GM21717 (cell line): Measurements from ENCODE around the gene LPO.
A peak's percentile ranks its signal among the peaks of the same experiment; 100 is the strongest.

Experiments
- ATAC-seq: cut with Tn5 transposase; IDR thresholded peaks from one replicate; pipeline ENCODE4 v1.9.1; 2021; ENCODE audit warnings: mild to moderate bottlenecking, moderate library complexity; ENCODE audit not compliant: unreplicated experiment

LPO gene

DNA sequence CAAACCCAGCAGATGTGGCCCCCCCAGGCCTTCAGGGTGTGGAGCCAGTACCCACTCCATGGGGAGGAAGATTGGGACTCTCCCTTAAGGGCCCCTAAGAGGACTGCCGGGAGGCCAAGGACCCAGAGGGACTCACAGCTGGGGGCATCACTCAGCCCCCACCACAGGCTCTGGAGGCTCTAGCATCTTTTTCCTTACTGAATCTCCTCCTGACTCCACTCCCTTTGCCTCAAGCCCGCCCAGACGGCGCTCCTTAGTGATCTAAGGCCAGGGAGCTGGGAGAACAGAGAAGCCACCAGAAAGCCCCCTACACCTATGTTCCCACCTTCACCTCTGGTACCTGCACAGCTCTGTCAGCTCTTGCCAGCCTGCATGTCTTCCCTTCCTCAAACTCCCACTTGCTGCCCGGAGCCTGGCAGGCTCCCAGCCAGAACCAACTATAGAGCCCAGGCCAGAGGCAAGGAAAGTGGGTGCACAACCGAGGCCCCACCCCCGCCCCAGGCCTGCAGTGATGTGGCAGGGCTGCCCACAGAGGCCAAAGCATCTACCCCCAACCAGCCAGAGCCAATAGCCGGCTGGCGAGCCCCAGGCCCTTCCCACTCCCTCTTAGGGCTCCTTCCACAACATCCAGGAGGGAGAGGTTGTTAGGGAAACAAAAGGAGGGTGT, 64.7 kb downstream of the LPO start:
- ATAC-seq = no peak

DNA sequence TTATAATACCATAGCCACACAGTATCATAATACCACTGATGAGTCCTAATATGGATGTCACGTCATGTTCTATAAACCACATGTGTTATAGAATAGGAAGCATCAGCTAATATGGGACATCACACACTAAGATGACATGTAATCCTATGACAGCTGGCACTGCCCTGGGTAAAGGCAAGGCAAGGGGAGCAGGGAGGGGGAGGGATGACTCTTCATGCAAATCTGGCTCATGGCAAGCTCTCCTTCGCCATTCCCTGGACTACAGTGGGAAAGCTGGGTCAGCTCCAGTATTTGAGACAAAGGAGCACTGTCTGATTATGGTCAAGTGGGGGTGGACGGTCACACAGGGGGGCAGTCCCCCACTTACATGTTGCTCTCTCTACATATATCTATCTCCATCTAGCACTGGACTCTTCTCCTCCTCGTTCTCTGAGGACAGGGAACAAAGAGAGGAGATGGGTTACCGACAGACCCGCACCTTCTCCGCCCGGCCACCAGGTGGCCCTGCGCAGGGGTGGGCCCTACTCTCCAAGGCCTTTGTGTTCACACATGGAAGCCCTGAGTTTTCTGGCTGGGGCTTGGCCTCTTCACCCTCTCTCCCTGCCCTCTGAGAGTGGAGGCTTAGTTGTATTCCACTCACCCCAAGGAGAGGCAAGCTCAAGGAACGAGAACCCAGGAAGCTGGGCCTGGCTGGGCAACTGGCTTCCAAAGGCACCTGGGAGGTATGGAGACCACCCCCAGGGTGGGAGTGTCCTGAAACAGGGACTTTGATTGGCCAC, 65.8 kb downstream of the LPO start:
- peak; percentile 68 for ATAC-seq

DNA sequence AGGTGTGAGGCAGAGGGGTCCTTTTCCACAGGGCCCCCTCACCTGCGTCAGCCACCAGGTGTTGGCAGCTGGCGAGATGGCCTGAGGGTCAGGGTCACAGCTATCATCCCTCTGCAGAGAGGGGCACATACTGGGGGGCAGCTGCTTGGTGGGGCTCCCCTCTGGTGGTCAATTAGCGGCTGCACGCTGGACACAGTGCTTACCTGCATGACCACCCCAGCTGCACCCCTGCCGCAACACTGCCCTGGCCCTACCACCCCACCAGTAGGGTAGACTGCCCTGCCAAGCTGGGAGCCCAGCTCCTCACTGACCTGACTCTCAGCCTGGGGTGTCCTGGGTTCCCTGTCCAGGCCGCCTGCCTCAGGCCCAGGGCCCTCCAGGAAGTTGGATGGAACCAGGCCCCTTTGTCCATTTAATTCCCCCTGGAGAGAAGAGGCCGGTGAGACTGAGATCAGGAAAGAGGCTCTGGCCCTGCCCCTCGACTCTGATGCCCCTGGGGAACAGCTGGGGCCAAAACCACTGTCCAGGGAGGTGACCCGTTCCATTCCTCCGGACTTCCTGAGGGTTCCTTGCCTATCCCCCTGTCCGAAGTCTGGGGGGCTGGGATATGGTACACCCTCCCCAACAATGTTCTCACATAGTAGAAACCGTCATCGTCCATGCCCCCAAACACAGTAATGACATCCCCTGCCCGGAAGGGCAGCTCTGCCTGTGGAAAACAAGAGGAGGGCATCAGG, 66.5 kb downstream of the LPO start:
- no peak for ATAC-seq

DNA sequence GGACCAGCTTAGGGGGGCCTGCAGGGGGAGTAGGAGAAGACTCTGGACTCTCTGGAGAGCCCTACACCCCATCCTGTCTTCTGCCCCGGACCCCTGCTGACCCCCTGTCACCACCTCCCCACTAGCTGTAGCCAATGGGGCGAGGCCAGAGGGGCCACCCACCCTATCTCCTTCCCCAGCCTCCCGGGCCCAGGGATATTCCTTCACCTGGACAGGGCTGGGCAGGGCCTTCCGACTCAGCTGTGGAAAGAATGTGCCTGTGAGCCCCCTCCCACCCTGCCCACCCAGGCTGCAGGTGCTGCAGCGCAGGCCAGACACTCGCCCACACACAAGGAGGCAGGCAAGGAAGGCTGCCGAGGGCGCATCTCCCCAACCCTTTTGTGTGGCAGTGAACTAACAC, 67.2 kb downstream of the LPO start:
- ATAC-seq = no peak

DNA sequence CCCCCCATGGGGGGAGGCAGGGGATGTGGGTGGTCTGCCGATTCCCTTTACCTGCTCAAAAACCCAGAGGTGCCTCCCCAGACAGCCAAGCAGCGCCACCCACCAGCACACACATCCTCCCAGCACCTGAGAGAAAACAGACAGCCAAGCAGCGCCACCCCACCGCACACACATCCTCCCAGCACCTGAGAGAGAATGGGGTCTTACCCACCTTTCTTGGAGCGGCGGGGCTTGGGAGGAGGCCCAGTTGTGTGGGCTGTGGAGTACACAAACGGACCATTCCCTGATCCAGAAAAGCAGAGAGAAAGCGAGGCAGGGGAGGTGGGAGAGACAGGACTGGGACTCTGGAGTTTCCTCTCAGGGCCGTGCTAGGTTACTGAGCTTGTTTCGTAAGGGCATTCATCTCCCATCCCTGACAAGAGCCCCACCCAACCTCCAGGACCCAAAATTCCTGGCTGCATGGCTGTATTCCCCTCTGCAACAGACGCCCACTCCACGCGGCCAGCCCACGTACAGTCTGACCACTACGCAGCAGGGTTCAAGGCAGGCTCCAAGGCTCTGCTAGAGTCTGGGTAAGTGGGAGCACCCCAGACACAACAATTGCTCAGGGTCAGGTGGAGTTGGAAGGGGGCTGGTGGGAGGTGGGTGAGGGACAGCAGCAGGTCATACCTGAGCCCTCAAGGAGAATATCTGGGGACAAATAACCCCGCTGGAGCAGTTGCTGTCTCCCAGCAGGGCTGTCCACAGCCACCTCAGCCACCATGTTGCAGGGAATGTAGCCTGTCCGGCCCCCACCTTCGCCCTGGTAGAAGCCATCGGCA, 68.0 kb downstream of the LPO start:
- no peak for ATAC-seq

DNA sequence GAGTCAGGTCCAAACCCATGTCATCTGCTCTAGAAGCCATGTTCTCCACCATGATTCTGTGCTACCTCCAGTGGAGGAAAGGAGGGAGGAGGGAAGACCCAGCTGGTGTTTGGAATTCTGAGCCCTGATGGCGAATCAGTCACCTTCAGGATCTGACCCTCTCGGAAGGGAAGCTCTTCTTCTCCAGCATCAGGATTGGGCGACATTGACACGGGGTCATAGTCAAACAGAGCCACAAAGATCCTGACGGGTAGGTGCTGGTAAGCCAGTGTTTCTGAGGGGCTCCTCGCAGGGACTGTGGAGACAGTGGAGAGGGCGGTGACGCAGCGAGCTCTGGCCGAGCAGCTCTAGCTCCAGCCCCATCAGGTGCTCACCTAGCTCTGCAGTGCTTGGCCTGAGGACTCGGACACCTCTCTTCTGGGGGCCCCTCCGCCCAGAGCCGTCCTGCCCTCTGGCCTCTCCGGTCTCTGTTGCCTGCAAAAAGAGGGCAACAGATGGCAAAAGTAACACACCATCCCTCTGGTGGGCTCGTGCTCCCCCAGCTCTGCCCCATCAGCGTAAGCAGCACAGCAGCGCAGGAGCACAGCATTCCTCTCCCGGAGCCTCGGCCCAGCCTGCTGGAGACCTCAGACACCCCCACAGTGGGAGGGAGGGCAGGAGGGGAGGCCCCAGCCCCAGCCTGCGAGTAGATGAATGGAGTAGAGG, 69.2 kb downstream of the LPO start:
- no peak for ATAC-seq

DNA sequence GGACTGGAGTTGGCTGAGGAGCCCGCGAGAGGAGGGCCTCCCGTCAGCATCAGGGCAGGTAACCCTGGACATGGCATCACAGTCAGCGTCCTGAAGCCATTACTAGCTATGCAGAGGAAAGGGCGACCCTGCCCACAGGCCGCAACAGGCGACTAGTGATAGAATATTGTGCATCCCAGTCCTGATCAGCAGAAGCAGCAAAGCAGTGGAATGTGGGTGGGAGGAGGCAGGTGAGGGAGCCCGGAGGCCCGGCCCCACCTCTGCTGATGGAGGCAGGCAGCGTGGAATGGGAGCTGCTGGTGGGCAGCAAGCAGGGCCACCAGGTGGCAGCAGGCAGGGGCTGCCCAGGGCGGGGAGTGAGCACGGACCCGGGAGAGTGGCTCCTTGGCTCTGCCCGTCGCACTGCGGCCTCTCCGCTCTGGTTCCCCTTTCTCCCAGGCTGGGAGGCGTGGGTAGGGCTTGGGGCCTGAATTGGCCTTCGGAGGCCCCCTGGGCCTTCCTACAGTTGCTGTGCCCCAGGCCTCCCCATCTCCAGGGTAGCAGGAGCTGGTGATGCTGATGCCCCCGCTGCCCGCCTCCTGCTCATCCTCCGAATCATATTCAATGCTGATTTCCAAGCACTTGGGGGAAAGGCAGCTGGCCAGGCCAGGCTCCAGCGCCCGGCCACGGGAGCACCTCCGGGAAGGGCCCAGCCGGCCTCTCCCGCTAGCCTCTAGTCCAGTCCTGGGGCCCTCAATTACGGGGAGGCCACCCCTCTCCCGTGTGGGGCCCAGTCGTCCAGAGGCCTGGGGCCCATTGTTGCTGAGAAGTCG, 70.0 kb downstream of the LPO start:
- no peak for ATAC-seq

DNA sequence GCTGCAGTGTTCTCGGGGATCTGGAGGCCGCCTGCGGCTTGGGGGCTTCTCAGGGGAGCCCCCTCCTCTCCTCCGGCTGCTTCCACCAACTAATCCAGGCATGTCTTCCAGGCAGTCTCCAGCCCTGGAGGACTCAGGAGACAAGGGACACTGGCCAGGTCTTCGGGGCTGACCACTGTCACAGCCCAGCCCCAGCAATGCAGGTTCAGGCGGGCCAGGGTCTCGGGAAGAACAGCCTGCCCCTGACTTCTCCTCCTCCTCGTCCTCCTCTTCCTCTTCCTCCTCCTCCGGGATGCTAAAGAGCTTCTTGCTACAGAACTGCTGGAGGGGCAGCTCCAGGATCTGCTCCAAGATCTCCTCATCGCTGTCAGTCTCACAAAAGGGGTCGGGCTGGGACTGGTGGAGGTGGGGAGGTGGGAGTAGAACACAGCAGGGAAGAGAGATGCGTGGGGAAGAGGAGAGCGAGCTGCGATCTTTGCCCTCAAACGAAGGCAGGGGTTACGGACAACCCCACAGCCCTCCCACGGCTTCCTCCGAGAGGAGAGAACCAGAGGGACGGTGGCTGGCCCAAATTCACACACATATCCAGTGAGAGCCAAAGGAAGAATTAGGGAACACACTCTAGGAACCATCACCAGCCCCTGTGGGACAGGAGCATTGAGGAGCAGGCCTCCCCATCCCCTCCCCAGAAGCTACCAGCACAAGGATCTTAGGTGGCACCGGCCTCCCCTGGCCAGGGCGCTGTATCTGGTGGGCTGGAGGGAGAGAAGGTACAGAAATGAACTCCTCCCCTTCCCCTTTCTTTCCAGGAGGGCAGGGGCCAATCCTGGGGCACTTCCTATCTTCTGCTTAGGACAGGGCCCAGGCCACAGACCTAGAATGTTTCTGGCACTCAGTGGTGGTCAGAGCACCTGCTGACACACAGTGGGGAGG, 70.9 kb downstream of the LPO start:
- no peak for ATAC-seq

DNA sequence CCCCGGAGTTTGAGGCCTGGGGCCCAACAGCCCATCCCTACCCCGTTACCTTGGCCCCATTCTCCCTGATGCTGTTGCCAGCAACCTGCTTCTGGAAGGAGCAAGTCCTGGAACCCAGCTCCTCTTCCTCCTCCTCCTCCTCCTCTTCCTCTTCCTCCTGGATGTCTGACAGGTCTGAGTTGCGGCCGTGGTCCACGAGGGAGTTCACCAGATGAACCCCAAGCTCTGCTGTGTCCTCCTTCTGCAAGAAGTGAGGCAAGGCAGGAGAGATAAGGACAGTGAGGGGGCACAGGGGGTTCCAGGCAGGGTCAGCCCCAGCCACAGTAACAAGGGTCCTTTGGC, 71.5 kb downstream of the LPO start:
- ATAC-seq = no peak

DNA sequence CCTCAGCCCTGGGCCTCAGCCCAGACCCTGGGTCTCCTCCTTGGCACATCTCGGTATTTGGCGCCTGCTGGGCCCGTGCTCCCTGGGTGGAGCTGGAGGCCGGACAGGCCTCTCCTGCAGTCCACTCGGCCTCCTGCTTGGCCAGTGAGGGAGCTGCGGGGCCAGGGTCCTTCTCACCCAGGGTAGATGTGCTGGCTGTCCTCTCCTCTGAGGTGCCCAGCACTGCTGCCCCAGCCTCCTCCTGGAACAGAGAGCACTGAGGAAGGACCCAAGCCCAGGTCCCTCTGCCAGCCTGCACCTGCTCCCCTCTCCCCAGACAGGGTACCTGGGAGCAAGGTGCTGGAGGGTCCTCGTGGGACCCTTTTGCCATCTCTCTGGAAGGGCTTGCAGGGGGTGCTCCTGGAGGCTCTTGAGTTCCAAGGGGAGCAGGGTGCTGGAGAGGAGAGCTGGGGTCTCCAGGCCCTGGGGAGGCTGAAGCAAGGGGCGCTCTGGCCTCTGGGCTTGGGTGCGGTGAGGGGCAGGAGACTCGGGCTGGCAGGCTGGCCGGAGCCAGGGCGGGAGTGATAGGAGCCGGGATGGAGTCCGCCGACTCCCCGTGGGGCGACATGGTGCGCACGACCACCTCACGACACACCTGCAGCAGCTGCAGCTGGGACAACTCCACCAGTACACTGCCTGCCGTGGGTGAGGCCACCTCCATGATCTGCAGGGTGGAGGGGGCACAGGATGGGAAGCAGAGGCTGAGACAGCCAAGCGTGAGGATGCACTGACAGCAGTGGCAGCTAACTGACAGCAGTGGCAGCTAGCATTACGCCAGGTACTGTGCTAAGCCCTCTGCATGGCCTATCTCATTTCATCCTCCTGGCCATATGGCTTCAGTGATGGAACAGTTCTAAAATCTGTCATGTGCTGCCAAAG, 72.4 kb downstream of the LPO start:
- no peak for ATAC-seq

DNA sequence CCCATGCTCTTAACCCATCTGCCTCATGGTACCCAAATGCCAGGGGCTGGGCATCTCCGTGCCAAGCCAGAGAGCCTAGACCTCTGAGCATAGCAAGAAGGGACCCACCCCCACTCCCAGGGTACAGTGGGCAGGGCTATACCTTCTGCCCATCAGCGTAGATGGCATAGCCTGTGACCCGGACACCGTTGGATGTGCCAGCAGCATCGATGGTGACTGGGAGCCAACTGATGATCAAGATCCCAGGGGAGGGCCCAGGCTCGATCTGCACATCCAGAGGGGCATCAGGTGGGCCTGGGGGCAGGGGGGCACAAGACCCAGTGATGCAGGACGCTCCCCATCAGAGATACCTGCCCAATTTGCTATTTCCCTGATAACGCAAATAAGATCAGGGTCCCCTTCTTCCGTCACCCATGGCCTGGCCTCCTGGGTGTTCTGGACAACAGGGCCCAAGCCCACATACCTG, 73.1 kb downstream of the LPO start:
- no peak for ATAC-seq

DNA sequence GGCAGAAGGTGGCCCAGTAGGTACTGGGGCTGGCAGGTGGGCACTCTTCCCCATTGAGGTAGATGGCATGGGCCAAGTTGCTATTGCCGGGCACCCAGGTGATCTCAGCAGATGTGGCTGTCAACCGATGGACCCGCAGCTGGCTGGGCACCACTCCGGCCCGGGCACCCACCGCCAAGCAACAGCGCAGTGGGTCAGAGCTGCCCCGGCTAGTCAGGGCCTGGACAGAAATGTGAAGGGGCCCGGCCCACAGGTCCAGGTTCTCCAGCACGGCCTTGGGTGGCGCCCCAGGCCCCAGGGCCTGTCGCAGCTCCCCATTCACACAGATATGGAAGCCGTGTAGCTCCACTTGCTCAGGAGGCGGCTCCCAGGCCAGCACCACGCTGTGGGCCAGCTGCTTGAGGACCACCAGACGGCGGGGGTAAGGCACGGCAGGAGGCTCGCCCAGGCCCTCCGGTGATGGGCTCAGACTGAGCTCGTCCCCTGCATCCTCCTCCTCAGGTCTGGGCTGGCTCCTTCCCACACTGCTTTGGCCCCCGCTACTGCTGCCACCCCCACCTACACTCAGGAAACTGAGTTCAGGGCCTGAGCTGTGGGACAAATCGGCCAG, 73.7 kb downstream of the LPO start:
- ATAC-seq = no peak

DNA sequence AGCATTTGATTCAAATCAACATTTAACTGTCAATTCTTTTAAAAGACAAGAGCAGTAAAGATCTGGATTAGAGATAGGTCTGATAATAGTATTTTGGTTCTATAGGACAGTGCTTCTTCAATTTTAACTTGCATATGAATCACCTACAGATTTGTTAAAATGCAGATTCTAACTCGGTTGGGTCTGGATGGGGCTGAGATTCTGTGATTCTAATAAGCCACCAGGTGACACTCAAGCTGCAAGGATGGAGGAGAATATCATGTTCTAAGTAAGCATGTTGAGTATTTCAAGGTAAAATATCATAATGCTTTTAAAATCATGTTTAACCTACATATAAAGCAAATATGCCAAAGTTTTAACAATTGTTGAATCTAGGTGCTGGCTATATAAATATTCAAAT, 74.4 kb downstream of the LPO start:
- no peak for ATAC-seq

DNA sequence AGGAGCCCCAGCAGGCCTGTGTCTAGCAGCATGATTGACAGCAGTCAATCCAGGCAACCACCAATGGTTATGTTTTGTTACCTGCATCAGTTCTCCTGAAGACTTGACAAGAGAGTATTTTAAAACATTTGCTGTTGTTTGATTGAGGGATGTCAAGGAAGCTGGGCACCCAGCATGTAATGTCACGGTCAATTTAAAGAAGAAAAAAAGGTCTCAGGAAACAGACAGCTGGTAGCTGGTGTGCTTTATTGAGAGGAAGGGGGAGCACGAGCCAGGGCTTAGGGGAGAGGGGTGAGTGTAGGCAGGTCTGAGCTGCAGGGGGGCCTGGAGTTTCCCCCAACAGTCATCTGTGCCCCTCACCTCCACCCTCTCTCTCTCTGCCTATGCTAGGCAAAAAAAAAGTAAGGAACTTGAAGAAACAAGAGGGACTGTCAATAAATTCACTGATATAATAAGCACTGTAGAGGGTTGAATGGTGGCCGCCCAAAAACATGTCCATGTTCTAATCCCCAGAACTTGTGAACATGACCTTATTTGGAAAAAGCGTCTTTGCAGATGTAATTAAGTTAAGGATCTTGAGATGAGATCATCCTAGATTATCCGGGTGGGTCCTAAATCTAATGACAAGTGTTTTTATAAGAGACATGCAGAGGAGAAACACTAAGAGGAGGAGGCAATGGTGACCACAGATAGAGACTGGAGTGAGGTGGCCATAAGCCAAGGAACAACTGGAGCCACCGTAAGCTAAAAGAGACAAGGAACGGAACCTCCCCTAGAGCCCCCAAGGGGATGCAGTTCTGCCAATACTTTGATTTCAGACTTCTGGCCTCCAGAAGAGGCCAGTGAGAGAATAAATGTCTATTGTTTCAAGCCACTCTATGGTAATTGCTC, 75.7 kb downstream of the LPO start:
- no peak for ATAC-seq

DNA sequence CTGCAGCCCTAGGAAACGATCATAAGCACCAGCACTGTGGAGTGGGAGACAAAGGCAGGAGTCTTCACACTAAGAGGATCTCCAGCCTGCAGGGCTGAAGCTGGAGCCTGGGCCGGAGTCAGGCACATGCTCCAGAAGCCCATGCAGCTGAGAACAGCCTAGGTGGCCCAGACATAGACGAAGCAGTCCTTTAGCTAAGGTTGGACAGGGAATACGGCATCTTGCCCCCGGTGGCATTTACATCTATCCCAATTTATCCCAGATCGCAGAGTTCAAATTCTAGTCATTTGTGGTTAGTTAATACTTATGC, 76.3 kb downstream of the LPO start:
- ATAC-seq = no peak

DNA sequence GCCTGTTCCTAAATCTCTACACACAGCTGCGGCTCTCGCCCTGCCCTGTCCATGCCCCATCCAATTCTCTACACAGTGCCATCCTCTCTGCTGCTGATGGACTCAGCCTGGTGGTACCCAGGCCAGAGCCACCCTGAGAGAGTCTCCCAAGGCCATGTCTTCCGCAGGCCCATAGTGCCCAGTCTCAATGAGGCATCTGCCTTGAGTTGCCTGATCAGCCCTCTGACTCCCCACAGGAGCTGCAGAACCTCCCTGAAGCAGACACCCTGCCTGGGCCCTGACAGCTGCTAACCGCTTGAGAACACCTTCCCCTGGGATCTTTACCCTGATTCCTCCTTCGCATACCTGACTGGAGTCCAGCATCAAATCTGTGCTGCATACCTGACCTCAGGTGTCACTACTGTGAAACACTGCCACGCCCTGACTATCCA, 76.9 kb downstream of the LPO start:
- no peak for ATAC-seq
